GM21390 (cell line): ENCODE measurements around the gene TEX14.

ENCODE experiments used
- ATAC-seq: cut with Tn5 transposase; IDR thresholded peaks from one replicate; pipeline ENCODE4 v1.9.1; 2021; ENCODE audit not compliant: unreplicated experiment

The TEX14 gene, protein sequence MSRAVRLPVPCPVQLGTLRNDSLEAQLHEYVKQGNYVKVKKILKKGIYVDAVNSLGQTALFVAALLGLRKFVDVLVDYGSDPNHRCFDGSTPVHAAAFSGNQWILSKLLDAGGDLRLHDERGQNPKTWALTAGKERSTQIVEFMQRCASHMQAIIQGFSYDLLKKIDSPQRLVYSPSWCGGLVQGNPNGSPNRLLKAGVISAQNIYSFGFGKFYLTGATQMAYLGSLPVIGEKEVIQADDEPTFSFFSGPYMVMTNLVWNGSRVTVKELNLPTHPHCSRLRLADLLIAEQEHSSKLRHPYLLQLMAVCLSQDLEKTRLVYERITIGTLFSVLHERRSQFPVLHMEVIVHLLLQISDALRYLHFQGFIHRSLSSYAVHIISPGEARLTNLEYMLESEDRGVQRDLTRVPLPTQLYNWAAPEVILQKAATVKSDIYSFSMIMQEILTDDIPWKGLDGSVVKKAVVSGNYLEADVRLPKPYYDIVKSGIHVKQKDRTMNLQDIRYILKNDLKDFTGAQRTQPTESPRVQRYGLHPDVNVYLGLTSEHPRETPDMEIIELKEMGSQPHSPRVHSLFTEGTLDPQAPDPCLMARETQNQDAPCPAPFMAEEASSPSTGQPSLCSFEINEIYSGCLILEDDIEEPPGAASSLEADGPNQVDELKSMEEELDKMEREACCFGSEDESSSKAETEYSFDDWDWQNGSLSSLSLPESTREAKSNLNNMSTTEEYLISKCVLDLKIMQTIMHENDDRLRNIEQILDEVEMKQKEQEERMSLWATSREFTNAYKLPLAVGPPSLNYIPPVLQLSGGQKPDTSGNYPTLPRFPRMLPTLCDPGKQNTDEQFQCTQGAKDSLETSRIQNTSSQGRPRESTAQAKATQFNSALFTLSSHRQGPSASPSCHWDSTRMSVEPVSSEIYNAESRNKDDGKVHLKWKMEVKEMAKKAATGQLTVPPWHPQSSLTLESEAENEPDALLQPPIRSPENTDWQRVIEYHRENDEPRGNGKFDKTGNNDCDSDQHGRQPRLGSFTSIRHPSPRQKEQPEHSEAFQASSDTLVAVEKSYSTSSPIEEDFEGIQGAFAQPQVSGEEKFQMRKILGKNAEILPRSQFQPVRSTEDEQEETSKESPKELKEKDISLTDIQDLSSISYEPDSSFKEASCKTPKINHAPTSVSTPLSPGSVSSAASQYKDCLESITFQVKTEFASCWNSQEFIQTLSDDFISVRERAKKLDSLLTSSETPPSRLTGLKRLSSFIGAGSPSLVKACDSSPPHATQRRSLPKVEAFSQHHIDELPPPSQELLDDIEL (N-terminal part only)

DNA sequence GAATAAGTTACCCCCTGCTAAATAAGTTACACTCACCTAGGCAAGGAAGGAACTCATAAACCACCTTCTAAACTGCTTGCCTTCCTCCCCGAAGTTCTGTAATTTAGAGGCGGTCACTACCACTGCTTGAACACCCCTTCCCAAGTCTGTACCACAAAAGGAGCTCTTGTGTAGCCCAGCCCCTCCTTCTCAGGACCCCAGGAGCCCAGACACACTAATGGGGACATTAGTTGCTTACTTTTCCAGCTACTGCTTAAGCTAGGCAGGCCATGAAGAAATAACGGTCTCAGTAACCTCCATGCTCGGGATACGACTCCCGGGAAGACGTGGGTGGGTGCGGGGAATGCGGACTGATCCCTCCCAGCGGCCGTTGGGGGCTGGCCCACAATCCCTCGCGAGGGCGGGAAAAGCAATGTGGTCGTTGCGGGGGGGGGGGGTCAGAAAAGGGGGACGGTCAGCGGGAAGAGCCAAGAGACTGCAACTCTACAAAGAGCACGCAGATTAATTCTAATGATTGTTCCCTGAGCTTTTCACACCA lies at the start of gene TEX14:
Gene TEX14 (minus strand): TSS at position 345 of the 538 bp plus-strand sequence. CDS start 40,044 bp downstream, outside the sequence.
- ATAC-seq: no peak

- ATAC-seq: no peak
Observed at GRCh38 chr17:58741121-58741625, 49.3 kb upstream of the TEX14 start.

DNA sequence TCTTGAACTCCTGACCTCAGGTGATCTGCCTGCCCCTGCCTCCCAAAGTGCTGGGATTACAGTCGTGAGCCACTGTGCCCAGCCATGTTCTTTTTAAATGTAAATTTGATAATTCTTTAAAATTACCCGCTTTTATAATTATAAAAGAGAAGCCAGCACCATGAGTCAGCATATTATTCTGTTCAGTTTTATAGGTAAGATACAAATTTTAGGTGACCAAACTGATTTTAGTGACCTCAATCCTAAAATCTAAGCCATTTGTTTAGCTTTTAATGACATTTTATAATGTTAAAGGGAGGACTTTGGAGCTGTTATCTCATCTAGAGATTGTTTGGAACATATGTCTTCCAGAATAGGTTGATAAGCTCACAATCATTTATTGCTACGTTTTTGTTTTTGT lies 43.0 kb upstream of the TEX14 start:
- ATAC-seq: no peak

GRCh38 chr17:58734040-58734439 lies 42.2 kb upstream of the TEX14 start:
- no peak for ATAC-seq

DNA sequence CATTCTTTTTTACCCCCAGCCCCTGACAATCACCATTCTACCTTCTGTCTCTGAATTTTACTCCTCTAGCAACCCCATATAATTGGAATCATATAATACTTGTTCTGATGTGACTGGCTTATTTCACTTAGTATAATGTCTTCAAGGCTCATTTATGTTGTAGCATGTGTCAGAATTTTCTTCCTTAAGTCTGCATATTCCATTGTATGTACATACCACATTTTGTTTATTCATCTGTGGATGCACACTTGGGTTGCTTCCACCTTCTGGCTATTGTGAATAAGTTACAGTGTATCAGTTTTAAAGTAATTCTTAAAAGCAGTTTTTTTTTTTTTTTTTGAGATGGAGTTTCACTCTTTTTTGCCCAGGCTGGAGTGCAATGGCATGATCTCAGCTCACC lies 39.1 kb upstream of the TEX14 start:
- no peak for ATAC-seq

- no peak for ATAC-seq
Observed at GRCh38 chr17:58728798-58729197, 37.0 kb upstream of the TEX14 start.

- ATAC-seq: no peak
Observed at GRCh38 chr17:58722696-58723095, 30.9 kb upstream of the TEX14 start.

- no peak for ATAC-seq
Observed at GRCh38 chr17:58722274-58722673, 30.4 kb upstream of the TEX14 start.

GRCh38 chr17:58710948-58711552 lies 19.2 kb upstream of the TEX14 start:
- no peak for ATAC-seq

GRCh38 chr17:58706351-58707140 lies 14.7 kb upstream of the TEX14 start:
- no peak for ATAC-seq

DNA sequence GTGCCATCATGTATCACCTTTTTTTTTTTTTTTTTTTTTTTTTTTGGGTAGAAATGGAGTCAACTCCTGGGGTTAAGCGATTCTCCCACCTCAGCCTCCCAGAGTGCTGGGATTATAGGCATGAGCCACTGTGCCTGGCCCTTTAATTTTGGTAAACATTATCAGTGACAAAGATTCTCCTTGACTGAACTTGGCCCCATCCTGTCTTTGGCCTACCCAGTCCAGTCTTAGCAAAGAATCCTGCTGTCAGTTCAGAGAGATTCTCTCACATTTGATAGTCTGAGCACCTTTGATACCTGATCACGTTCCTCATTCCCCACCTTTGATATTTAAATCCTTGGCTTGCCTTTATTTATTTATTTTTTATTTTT lies 12.1 kb upstream of the TEX14 start:
- ATAC-seq: no peak

- ATAC-seq: no peak
Observed at GRCh38 chr17:58703137-58703915, 11.5 kb upstream of the TEX14 start.

DNA sequence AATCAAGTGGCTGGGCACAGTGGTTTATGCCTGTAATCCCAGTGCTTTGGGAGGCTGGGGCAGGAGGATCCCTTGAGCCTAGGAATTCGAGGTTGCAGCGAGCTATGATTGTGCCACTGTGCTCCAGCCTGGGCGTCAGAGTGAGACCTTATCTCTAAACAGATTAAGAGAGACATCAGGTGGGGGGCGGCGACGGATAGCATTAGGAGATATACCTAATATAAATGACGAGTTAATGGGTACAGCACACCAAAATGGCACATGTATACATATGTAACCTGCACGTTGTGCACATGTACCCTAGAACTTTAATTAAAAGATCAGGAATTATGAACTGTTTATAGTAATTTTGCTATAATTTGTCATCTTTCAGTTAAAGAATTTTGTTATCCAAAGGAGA lies 10.9 kb upstream of the TEX14 start:
- no peak for ATAC-seq

GRCh38 chr17:58702045-58702476 lies 10.2 kb upstream of the TEX14 start:
- ATAC-seq: no peak

- no peak for ATAC-seq
Observed at GRCh38 chr17:58699771-58700170, 7.9 kb upstream of the TEX14 start.

- ATAC-seq: no peak
Observed at GRCh38 chr17:58694826-58695225, 3.0 kb upstream of the TEX14 start.

DNA sequence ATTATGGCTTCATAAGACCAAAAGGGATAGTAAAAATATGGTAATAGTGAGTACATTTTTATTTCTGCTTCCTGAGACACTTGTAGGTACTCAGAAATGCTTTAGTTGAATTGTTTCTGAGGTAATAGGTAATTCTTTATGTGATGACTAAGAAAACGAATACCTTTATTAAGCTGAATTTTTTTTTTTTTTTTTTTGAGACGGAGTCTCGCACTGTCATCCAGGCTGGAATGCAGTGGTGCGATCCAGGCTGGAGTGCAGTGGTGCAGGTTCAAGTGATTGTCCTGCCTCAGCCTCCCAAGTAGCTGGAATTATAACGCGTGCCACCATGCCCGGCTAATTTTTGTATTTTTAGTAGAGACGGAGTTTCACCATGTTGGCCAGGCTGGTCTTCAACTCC lies 2.5 kb upstream of the TEX14 start:
- no peak for ATAC-seq

DNA sequence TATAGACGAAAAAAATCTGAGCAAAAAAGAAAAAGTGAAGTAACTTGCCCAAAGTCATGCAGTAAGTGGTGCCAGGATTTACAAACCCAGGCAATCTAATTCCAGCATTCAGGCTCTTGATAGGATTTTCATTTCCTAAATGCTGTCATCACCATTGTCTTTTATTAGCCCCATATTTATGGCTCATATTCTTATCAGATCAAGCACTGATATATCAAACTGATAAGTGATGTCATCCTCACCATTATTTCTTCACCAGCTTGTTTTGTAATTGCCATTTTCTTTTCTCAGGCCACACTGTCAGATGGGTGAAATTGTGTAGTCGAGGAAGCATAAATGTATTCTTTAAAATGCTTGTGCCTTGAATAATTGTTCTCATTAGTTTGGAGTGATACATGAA lies 1.9 kb upstream of the TEX14 start:
- no peak for ATAC-seq

- ATAC-seq: no peak
Observed at GRCh38 chr17:58693208-58693607, 1.4 kb upstream of the TEX14 start.
